ENCODE measurements around the gene MBP. TPM values are rescaled to one million over a fixed set of nuclear protein-coding genes. Genes with fewer than 3 reads are reported as not detected.

The MBP gene
- total and polyA plus RNA-seq, 2 of the 4 experiments (the other 2 are of a cell fraction), result 0.72 to 0.90 TPM

GRCh38 chr18:77046409-77046808 is 86.2 kb downstream of the MBP start:
- H4K8ac ChIP-seq (ENCODE audit: low read depth in 2 of 2, low read length in 2 of 2), result no peak overlapping the region
- no peak overlapping the region for H3K23ac ChIP-seq (ENCODE audit: low read depth, low read length)
- WGBS, 2 experiments (ENCODE audit: extremely low coverage in 2 of 2, insufficient read length in 1 of 2), result no CpG with 5 or more reads among the region's 9 CpGs
- no peak overlapping the region for H2AFZ ChIP-seq (replicated peaks; ENCODE audit: low read length, poor library complexity)
- no peak overlapping the region for H2BK20ac ChIP-seq (ENCODE audit: low read depth, low read length)
- H4K20me1 ChIP-seq (ENCODE audit: insufficient read depth, low read length), result no peaks in the 10 kb centered on the region
- H3K79me1 ChIP-seq (ENCODE audit: low read depth in 1 of 2, low read length in 2 of 2), result no peaks in the 10 kb centered on the region
- DNase-seq (no peak), ATAC-seq (ENCODE audit: low read depth) (no peak)
- no peak overlapping the region for H2AK9ac ChIP-seq (replicated peaks; ENCODE audit: low read depth, low read length, poor library complexity)
- no peak overlapping the region for H3K14ac ChIP-seq (replicated peaks; ENCODE audit: low read depth, low read length)
- no peaks in the 10 kb centered on the region for H3K9me3 ChIP-seq (ENCODE audit: control insufficient read depth, insufficient read depth, low read length)
- no peaks in the 10 kb centered on the region for H3K9me1 ChIP-seq (ENCODE audit: insufficient read depth, low read length)
- dilution Hi-C loops (cut with HindIII; ENCODE audit: low sequenced_read_pairs, unreplicated experiment), result no loop called here
- H2BK15ac ChIP-seq (ENCODE audit: low read depth, low read length), result no peak overlapping the region
- H3K36me3 ChIP-seq (ENCODE audit: control insufficient read depth, insufficient read depth, low read length), result no peaks in the 10 kb centered on the region
- H3K4me3 ChIP-seq (ENCODE audit: insufficient read depth, low read depth, low read length), result no peak overlapping the region
- intact Hi-C loops (cut with micrococcal nuclease), result no loop called here
- H4K5ac ChIP-seq (ENCODE audit: low read depth, low read length), result no peak overlapping the region
- H3K27ac ChIP-seq (ENCODE audit: insufficient read depth, low read length), result no peak overlapping the region
- in situ Hi-C loops (cut with MboI; ENCODE audit: low sequenced_read_pairs), result no loop called here
- TF ChIP-seq USF2 (IDR thresholded peaks at IDR 0.05; ENCODE audit: low read depth, low read length) (no peak), CTCF (conservative IDR thresholded peaks at IDR 0.05; ENCODE audit: low read depth, low read length) (no peak), ELK1 (IDR thresholded peaks at IDR 0.05; ENCODE audit: borderline replicate concordance, low read depth, low read length) (no peak), MAFK (IDR thresholded peaks at IDR 0.05; ENCODE audit: low read depth, low read length) (no peak), RAD21 (IDR thresholded peaks at IDR 0.05; ENCODE audit: low read length) (no peak), NFE2L2 (IDR thresholded peaks at IDR 0.05; ENCODE audit: low read depth, low read length) (no peak), CEBPB (IDR thresholded peaks at IDR 0.05; ENCODE audit: low read depth, low read length) (no peak), BHLHE40 (IDR thresholded peaks at IDR 0.05; ENCODE audit: low read depth, low read length) (no peak), CHD1 (IDR thresholded peaks at IDR 0.05; ENCODE audit: low read depth, low read length) (no peak), POLR2A (IDR thresholded peaks at IDR 0.05; ENCODE audit: low read depth, low read length) (no peak), SMC3 (IDR thresholded peaks at IDR 0.05; ENCODE audit: low read depth, low read length) (no peak), RCOR1 (IDR thresholded peaks at IDR 0.05; ENCODE audit: insufficient replicate concordance, low read length) (no peak), RFX5 (IDR thresholded peaks at IDR 0.05; ENCODE audit: low read depth, low read length) (no peak), FOS (IDR thresholded peaks at IDR 0.05; ENCODE audit: low read depth, low read length) (no peak), MXI1 (IDR thresholded peaks at IDR 0.05; ENCODE audit: borderline replicate concordance, low read depth, low read length) (no peak), MAZ (IDR thresholded peaks at IDR 0.05; ENCODE audit: borderline replicate concordance, low read depth, low read length) (no peak)
- no peak overlapping the region for H3K18ac ChIP-seq (ENCODE audit: low read depth, low read length)
- H3K4ac ChIP-seq (ENCODE audit: low read depth, low read length), result no peak overlapping the region
- ChIA-PET CTCF (interaction anchor here (1.2 kb wide), 1 partner anchor 46 kb away, joined by 3 read pairs; no protein-coding TSS in a partner anchor), POLR2A (ENCODE audit: unreplicated experiment) (no interaction called here)
- no peak overlapping the region for H3K9ac ChIP-seq (ENCODE audit: low read depth, low read length)
- BruUV-seq (replicated peaks), result no TSS peak
- no peak overlapping the region for H2BK5ac ChIP-seq (ENCODE audit: low read depth, low read length, poor library complexity, severe bottlenecking)
- no peak overlapping the region for H2BK120ac ChIP-seq (ENCODE audit: low read depth, low read length)
- H2AK5ac ChIP-seq (ENCODE audit: low read depth, low read length), result no peak overlapping the region
- H3K4me2 ChIP-seq (ENCODE audit: low read depth, low read length), result no peak overlapping the region
- H3K27me3 ChIP-seq (ENCODE audit: control insufficient read depth, insufficient read depth, low read length), result no peaks in the 10 kb centered on the region; the same call in 1 of the 2 replicates
- H4K91ac ChIP-seq (ENCODE audit: insufficient read depth, low read depth, low read length), result no peak overlapping the region
- H3K56ac ChIP-seq (ENCODE audit: extremely low read depth, insufficient read depth, low read length), result no peak overlapping the region
- H3K4me1 ChIP-seq (ENCODE audit: control insufficient read depth, insufficient read depth, low read length), result no peaks in the 10 kb centered on the region

All from IMR-90 (cell line).